B cell (primary cell): ENCODE results near the gene BARHL1.

Source experiments
- EZH2 ChIP-seq: IDR thresholded peaks from 2 replicates; pipeline ENCODE4 v1.6.1; 2012; ENCODE audit warnings: borderline replicate concordance, low read depth, mild to moderate bottlenecking, moderate library complexity, low read length; ENCODE audit not compliant: insufficient read depth, poor library complexity, severe bottlenecking
- TF ChIP-seq, protein P1 (sequence below): fragments of 200-600 bp; IDR thresholded peaks from one replicate; pipeline ENCODE4 v1.8.0; 2022; ENCODE audit warnings: antibody characterized with exemption, mild to moderate bottlenecking

DNA sequence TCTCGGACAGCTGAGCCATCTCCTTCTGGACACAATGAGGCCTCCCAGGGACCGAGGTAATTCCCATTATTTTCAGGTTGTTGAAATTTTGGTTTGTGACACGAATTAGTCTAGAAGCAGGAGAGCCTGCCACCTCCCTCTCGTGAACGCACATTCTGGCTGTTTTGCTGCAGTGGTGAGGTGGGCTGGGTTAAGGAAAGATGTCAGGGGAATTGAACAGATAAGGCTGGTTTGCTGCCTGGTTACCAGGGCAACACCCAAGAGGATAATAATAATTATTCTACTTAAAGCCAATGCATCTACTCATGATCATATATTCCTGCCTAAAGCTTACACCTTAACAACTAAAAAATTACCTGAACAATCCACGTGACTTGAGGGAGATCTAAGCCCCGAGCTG, 49.3 kb downstream of the BARHL1 start:
- TF ChIP-seq, protein P1, sequence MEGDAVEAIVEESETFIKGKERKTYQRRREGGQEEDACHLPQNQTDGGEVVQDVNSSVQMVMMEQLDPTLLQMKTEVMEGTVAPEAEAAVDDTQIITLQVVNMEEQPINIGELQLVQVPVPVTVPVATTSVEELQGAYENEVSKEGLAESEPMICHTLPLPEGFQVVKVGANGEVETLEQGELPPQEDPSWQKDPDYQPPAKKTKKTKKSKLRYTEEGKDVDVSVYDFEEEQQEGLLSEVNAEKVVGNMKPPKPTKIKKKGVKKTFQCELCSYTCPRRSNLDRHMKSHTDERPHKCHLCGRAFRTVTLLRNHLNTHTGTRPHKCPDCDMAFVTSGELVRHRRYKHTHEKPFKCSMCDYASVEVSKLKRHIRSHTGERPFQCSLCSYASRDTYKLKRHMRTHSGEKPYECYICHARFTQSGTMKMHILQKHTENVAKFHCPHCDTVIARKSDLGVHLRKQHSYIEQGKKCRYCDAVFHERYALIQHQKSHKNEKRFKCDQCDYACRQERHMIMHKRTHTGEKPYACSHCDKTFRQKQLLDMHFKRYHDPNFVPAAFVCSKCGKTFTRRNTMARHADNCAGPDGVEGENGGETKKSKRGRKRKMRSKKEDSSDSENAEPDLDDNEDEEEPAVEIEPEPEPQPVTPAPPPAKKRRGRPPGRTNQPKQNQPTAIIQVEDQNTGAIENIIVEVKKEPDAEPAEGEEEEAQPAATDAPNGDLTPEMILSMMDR: no peak
- TF ChIP-seq EZH2: no peak
